ENCODE results near the gene CCS.

GRCh38 chr11:66593303-66593635, 284 bp downstream of the CCS start:
- TF ChIP-seq, protein P1, sequence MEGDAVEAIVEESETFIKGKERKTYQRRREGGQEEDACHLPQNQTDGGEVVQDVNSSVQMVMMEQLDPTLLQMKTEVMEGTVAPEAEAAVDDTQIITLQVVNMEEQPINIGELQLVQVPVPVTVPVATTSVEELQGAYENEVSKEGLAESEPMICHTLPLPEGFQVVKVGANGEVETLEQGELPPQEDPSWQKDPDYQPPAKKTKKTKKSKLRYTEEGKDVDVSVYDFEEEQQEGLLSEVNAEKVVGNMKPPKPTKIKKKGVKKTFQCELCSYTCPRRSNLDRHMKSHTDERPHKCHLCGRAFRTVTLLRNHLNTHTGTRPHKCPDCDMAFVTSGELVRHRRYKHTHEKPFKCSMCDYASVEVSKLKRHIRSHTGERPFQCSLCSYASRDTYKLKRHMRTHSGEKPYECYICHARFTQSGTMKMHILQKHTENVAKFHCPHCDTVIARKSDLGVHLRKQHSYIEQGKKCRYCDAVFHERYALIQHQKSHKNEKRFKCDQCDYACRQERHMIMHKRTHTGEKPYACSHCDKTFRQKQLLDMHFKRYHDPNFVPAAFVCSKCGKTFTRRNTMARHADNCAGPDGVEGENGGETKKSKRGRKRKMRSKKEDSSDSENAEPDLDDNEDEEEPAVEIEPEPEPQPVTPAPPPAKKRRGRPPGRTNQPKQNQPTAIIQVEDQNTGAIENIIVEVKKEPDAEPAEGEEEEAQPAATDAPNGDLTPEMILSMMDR (IDR thresholded peaks at IDR 0.05) = no peak
- TF ChIP-seq POLR2AphosphoS5 (IDR thresholded peaks at IDR 0.05) = no peak
